ENCODE measurements around the gene STK11IP.

Gene STK11IP

DNA sequence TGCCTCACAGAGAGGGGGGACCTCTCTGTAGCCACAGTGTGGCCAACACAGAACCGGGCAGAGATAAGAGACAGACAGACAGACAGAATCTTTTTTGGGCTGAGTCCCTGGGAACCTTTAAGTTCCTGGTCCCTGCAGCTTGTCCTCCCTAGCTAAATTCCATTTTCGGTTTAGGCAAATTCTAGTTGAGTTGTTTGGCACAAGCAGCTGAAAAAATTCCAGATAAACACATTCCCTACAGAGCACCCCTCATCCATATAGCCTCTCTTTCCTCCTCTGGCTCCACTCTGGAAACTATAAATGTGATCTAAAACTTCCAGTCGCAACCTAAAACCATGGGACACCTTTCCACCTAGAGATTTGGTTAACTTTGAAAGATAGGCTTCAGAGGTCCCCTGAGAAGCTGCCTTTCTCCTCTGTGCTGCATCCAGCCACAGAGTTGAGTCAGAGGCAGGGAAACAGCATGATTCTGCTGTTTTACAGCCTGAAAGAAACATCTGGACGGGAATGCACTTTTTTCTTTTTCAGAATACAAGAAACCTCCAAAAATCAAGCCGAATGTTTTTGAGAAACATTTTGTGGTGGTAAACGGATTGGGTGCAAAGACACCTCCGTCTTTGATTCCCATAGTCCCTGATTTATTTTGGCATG lies 60.7 kb downstream of the STK11IP start:
- no peak for DNase-seq

DNA sequence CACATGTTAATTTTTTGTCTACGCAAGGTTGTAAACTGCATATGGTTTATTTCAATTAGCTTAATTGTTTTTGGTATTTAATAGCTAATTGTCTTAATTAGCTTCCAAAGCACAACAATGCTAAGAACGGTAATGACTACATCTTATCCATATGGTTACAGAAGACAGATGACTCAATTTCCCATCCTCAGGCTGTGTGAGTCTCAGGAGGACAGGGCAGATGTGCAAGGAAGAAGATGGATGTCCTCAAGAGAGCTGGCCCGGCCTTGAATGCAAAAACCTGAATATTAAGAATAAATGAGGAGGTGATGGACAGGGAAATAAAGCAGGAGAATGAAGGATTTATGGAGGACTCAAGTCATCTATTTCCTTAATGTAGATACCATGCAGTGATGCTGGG lies 61.2 kb downstream of the STK11IP start:
- DNase-seq: no peak

DNA sequence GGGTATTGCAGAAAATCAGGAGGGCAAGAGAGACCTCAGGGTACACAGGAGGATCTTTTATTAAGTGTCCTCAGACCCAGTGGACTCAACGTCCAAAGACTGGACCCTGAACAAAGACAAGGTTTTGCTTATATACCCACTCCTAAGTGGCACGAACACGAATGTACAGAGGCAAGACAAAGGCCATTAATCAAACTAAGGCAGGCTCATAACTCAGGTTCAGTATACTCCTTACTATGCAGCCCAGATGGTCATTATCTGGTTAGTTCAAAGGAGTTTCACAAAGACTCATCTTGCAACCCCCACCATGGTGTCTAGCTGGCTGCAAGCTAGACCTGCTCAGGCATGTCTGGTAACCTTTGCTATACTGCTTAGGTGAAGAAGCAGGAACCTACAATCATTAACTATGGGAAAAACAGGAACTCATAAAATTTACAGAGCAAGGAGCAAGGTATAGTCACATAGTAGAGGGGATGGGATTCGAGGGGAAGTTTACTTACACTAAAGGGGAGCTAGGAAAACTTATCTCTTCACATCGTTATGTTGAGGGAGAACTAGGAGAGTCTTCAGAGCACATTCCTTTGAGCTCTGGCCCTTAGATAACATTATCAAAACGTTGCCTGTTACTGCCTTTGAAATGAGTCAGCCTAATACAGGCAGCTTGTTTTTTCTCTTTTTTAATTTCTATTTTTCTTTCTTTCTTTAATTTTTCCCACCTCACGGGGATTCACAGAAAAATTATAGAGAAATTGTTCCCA lies 63.7 kb downstream of the STK11IP start:
- DNase-seq: no peak

DNA sequence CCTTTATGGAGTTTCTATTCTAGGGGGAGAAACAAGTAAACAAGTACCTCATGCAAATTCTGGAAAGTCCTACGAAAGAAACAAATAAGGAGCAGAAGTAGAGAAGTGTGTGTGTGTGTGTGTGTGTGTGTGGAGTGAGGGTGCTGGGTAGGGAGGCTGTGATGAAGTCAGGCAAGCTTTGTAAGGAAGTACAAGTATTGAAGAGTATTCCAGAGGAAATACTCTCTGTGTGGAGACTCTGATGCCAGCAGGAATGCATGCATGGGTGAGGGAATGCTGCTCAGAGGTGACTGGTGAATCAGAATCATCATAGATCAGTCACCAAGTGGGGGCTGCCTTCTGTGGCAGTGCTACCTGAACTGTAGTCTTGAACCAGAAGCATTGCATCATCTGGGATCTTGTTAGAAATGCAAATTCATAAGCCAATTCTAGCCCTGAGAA lies 64.3 kb downstream of the STK11IP start:
- no peak for DNase-seq

DNA sequence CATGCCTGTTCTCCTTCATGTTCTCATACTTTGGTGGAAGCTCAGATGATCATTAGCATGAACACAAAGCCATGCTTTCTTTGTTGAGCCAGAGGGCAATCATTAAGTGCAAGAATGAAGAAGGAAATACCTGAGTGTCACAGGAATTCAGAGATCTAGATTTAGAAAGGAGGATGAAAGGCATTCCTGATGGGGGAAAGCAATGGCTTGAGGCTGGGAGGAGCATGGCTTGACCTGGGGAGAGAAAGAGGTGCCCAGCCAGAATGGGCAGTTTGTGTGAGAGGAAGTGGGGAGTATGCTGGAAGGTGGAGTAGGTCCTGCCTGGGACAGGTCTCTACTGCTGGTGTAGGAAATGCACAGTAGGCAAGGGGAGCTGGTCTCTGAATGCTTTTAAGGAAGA lies 64.9 kb downstream of the STK11IP start:
- no peak for DNase-seq

DNA sequence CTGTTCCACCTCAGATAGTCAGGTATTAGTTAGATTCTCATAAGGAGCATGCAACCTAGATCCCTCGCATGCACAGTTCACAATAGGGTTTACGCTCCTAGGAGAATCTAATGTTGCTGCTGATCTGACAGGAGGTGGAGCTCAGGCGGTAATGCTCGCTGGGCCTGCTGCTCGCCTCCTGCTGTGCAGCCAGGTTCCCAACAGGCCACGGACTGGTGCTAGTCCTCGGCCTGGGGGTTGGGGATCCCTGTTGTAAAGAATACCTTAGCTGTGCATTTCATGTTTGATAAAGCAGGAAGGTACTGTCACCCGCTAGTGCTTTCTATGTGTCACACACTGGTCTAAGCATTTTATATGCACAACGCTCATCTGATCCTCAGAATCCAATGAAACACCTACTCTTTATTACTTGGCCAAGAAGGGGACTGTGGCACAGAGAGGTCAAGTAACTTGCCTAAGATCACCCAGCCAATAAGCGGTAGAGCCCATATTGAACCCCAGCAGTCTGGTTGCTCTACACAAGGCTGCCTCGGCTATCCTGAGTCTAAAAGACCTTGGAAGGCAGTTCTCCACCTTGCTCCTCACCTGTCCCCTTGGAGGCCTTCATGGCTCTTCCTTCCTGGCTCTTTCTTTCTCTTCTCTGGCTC lies 65.6 kb downstream of the STK11IP start:
- DNase-seq: no peak

DNA sequence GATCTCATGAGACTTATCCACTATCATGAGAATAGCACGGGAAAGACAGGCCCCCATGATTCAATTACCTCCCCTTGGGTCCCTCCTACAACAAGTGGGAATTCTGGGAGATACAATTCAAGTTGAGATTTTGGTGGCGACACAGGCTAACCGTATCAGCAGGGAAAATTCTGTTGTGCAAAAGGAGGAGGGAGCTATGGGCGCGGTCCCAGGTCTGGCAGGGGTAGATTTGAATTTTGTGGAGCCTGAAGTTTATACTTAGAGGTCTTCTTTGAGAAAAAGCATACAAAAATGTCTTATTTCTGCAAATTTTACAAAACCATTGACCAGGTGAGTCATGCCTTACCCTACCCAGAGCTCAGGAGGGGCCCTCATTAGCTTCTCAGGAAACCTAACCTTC lies 66.4 kb downstream of the STK11IP start:
- no peak for DNase-seq

DNA sequence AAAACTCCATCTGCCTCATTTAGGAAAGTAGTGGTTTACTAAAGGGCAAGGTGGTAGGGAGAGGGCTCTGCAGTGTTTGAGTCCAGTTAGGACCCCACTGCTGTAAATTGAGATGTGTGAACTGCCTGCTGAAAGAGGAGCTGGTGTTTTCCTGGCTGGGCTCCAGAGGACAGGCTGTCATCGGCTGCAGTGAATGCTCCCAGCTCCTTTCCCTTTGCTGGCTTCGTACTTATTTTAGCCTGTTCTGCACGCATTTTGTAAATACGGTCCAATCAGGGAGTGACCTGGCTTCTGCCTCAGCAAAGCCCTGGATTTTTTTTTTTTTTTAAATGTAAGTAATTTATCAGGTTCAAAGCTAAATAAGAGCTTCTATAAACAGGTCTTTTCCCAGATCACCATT lies 67.3 kb downstream of the STK11IP start:
- DNase-seq: no peak

DNA sequence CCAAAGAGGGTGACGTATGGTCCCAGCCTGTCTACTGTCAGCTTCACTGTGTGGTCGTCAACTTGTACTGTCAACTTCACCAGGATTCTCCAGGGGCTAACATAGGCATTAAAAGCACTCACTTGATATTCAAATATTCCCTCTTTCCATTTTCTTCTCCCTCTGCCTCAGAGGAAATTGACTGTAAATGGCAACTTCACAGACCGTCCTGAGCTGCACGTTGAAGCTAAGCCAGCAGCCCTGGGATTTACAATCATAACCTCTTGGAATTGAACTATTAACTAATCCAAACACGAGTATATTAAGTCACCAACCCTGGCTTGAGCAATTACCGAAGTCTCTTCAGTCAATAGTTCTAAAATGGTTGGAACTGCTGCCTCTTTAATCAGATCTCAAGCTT lies 68.3 kb downstream of the STK11IP start:
- no peak for DNase-seq

Data from NCI-H748 treated with DMSO at 0.1 percent for 48 hours (cell line).